Measurements from ENCODE around the gene DENND4A.

- TF ChIP-seq EZH2phosphoT487 (IDR thresholded peaks at IDR 0.05; ENCODE audit: insufficient read depth, low read depth): no peak
- no peak for TF ChIP-seq EZH2 (IDR thresholded peaks at IDR 0.05; ENCODE audit: insufficient read depth, poor library complexity, severe bottlenecking)
Observed at GRCh38 chr15:65638109-65638508, 154.0 kb downstream of the DENND4A start.

Measured in GM23248 (cell line).